Right lung (tissue), 5 donors: ENCODE data around the gene SHB. TPM values are rescaled to one million over a fixed set of nuclear protein-coding genes. Genes with fewer than 3 reads are reported as not detected.

ENCODE experiments used
- DNase-seq, 2 donors: peaks; one replicate each; pipeline ENCODE4 v3.0.0-alpha.2; 2013
- polyA plus RNA-seq, 5 donors: library from polyadenylated mRNA; unstranded; fragments of 120-200 nt; gene quantifications; one replicate each; pipeline versions ENCODE4 v1.2.1 to v1.2.3, GENCODE V29; 2013; ENCODE audit warnings: inconsistent platforms in 1 of 5, low replicate concordance in 1 of 5; ENCODE audit not compliant: insufficient read length in 5 of 5, insufficient read depth in 1 of 5

The SHB gene
- polyA plus RNA-seq, 5 donors = 14.6 to 24.9 (median 20.4) TPM

DNA sequence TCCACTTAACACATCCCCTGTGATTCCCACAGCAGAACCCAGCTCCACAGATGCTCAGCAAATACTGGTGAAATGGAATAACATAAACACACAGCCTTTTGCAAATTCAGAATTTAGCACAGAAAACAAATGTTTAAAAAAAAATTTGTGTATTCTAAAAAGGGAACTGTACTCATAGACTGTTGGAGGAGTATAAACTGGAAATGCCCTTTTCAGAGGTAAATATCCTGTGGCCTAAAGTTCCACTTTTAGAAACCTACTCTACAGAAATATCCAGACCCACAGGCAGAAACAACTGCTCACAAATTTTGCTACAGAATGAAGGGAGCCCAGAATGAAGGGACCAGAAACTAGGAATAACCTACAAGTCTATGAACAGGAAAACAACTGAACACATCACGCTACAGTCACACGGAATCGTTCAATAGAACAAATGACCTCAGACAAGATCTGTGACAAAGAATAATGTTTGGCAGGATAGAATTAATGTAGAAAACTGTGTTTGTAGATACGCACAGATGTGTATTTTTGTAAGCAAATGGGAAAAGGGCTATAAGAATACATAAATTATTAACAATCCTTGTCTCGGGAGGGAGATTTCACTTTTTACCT is 78.5 kb downstream of the SHB start:
- no peak for DNase-seq

DNA sequence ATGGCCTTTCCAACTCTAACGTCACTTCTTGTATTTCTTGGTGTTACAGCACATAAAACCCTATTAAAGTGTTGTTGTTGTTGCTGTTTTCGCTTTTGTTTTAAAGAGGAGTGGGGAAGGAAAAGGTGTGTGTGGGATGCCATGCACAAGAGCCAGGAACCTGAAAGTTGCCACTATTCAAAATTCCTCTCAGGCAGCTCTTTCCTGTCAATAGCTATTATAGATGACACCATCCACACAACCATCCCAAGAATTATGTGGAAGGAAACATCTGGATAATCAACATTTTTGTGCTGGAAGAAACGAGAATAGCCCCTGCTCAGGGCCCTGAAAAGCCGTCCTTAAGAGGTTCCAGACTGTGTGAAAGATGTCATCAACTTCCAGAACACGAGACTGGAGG is 79.3 kb downstream of the SHB start:
- no peak for DNase-seq

GRCh38 chr9:37988602-37989001 is 80.4 kb downstream of the SHB start:
- DNase-seq = no peak

DNA sequence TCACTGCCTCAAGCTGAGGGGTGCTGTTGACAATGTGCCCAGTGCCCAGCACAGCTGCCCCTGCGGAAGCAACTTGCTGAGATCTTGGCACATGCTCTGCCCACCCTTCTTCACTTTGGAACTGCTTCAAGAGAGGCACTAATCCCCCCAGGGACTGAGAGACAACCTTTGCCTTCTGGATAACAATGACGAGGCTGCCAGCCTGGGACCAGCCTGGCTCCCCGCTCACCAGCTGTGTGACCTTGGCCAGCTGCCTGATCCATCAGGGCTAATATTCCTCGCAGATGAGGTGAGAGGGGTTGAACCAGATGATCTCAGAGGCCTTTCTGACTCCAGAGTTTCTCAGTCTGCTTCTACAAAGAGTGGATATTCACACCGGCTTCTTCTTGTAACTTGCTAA is 81.0 kb downstream of the SHB start:
- no peak for DNase-seq

DNA sequence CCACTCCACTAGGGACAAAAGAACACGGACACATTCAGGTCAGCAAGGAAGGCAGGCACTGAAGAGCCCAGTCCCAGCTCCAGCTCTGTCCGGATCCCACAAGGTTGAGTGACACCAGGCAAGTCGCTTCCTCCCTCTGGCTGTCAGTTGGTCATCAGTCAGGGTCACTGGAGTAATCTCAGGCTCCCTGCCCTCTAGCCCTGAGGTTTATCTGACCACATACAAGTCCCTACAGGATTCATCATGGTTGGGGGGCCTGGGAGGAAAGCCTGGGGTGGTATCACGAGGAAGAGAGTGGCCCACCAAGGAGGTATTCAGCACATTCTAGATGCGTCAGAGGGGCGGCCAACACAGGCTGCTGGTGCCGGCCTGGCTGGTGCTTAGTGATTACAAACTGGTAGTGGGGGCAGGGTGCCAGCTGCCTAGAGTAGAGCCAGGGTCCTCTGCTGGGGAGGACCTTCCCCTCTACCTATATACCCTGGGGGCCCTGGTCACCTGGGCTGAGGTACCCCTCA is 81.5 kb downstream of the SHB start:
- DNase-seq = no peak

DNA sequence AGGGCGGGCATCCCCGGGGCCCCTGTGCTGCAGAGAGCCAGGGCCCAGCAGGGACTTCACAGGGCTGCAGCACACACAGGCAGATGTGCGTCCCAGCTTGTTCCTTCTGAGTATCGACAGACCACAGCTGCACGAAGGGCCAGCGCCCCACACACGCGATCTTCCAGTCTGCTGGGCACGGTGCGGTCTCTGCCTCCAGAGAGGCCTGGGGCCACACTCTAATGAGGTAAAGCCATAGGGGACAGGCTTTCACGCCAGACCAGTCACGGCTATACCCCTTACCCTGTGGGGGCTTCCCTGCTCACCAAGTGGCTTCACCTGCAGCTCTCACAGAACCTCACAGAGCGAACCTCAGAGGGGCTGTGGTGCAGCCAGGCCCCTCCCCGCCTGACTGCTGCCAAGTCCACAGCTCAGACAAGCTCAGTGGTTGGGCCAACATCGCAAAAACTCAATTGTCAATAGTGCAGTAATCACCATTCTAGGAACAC is 82.2 kb downstream of the SHB start:
- no peak for DNase-seq

GRCh38 chr9:37986001-37986400 is 83.0 kb downstream of the SHB start:
- DNase-seq = no peak

DNA sequence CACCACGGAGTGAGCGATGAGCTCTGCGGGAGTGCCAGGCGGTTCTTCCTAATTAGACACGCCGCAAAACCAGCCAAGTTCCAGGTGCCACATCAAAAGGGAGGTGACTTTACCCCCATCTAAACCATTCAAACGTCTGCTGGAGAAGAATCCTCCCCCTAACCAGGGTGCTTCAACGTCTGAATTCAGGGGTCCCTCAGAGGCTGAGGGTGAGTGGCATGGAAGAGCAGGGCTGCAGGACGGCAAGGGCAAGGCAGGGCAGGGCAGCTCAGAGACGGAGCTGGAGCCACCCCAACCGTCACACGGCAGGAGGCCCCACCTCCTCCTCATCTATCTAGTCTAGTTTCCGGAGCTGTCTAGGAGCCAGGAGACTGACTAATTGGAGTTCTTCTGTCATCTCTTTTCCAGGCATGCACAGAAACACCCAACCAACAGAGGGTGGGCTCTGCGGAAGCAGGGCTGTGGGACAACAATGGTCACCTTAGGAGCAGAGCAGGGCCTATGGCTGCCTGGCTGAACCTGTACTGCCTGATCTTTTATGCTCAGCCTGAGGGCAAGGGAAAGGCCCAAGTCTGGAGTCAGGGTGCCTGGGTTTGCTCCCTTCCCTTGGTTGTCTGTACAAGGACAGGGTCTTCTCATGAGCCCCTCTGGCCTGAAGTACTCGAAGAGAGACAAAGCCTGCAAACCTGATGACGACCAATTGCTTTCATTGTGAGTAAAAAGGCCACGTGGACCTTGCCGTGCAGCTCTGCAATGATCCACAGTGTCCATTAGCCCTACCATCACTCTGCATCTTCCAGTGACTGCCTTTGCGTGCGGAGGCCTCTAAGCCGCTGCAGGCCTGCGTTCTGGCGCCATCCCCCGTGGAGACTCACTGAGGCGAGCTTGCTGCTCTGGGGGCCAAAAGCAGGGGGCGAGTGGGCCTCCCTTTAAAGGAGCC is 84.1 kb downstream of the SHB start:
- DNase-seq = no peak

DNA sequence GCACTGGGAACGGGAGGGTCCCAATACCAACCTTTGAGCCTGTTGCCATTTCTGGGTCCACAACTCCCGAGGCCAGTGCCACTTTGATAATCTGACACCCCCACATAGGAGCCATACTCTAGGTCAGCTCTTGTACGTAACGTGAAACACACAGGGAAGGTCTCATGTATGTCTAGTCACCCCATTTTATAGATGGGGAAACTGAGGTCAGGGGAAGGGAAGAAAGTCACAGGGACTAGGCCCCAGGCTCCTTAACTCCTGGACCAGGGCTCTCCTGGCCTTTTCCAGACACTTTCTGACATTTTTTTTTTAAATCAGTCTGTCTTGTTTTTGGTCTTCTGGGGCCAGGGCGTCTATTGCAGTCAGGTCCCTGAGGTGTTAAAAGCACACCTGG is 84.8 kb downstream of the SHB start:
- no peak for DNase-seq

- DNase-seq = no peak
Measured at GRCh38 chr9:37983381-37984067, 85.5 kb downstream of the SHB start.

GRCh38 chr9:37979844-37980243 is 89.2 kb downstream of the SHB start:
- DNase-seq = no peak

DNA sequence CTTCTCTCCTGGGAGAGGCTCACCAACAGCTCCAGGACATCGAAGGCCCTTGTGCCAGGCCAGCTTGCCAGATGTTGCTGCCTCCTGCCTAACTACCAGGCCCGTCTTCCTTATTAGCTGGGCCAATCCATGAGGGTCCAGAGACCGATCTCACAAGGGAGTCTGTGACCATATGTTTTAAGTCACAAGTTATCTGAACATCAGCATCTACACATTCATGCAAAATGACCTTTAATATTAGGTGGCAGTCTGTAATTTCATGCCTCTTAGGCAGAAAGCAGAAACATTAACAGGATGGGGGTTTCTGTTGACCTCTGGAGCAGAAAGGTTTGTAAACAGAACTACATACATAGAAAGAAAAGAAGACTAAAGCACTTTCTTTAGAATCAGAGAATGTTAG is 90.0 kb downstream of the SHB start:
- DNase-seq = no peak

GRCh38 chr9:37978481-37978864 is 90.6 kb downstream of the SHB start:
- no peak for DNase-seq

GRCh38 chr9:37977851-37978480 is 91.1 kb downstream of the SHB start:
- DNase-seq = no peak

DNA sequence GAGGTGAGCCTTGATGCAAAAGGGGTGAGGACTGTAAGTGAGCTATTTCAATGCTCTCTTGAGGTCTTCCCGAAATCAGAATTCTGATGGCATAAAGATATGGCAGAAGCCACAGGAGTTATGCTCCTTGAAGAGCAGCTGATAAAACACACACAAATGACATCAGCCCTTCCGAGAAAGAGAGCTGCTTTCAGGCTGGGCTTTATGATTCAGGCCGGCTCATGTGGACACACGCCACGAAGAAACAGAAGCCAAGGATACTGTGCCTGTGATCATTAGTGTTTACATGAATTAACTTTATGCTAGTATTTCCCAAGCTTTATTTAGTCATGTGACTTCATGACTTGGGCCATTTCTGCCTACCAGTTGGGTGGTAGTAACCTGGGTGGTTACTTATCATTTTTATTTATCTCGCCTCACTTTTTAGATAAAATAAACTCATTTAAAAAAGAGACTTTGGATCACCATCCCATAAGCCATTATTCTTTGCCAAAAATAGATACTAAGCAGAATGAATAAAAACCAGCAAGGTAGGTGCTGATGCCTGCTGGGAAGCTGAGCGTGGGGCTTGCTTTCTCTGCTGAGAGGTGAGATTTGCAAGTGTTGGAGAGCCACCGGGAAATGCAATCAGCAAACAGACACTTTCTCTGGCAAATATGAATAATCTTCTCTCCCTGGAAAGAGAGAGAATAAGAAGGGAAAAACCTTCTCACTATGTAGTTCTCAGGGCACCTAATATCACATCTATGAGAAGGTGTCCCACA is 92.1 kb downstream of the SHB start:
- DNase-seq = peak in 1 of 2 donors; percentile 44

DNA sequence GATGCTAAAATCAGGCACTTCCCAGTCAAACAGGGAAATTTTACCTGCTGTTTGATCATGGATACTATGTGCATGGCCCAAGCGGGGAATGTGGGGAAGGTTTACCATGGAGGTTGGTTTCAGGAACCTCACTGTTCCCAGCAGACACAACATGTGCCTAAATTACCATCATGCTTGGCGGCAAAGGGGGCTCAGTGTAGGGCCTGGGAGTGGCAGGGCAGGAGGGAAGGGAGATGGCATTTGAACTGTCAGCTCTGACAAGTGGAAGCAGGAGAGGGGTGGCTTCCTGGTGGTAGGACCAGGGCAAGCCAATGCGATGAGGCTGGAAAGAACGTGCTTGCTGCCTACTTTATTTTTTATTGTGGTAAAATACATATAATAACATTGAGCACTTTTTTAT is 93.4 kb downstream of the SHB start:
- DNase-seq = no peak

- no peak for DNase-seq
Measured at GRCh38 chr9:37974506-37975173, 94.4 kb downstream of the SHB start.

GRCh38 chr9:37972351-37972848 is 96.6 kb downstream of the SHB start:
- no peak for DNase-seq

DNA sequence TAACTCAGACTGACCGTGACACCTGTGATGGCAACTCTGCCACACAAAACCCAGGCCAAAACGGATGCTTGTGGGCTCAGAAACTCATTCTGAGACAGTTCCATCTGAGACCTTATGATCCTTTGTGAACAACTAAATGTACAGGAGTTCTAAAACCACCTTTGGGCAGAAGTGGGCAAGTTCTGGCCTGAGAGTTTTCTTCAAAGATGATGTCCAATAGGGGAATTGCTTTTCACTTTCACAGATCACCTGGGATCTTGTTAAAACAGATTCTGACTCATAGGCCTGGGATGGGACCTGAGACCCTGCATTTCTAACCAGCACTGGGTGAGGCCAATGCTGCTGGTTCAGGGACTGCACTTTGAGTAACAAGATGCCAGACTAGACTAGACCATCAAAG is 97.3 kb downstream of the SHB start:
- DNase-seq = no peak

GRCh38 chr9:37971108-37971459 is 97.9 kb downstream of the SHB start:
- no peak for DNase-seq
